Tibial nerve (tissue), 4 donors: ENCODE measurements around the gene NAAA. TPM values are rescaled to one million over a fixed set of nuclear protein-coding genes. Genes with fewer than 3 reads are reported as not detected.

Experiments used
- DNase-seq, 2 donors: peaks; one replicate each; pipeline ENCODE4 v3.0.0-alpha.2; 2019; ENCODE audit warnings: low spot score in 2 of 2
- H3K27ac ChIP-seq, 4 donors: fragments of 200-600 bp; sonication (generic) in 3 of 4; one replicate each; pipeline ENCODE4 v1.5.1; 2017 to 2019; ENCODE audit warnings: mild to moderate bottlenecking in 1 of 4
- H3K27me3 ChIP-seq, 2 donors: fragments of 200-600 bp; sonication (generic) in 1 of 2; one replicate each; pipeline versions ENCODE4 v1.5.1 to v1.6.0; 2017 to 2019
- H3K36me3 ChIP-seq, 3 donors: fragments of 200-600 bp; sonication (generic); one replicate each; pipeline ENCODE4 v1.5.1; 2018 to 2019
- H3K4me1 ChIP-seq, 4 donors: fragments of 200-600 bp; sonication (generic) in 3 of 4; one replicate each; pipeline ENCODE4 v1.5.1; 2017 to 2019
- H3K4me3 ChIP-seq, 4 donors: fragments of 200-600 bp; sonication (generic) in 3 of 4; one replicate each; pipeline ENCODE4 v1.5.1; 2017 to 2019; ENCODE audit warnings: mild to moderate bottlenecking in 1 of 4, moderate library complexity in 1 of 4
- H3K9me3 ChIP-seq, 4 donors: fragments of 200-600 bp; sonication (generic) in 3 of 4; one replicate each; pipeline ENCODE4 v1.5.1; 2017 to 2019
- CTCF ChIP-seq, 5 experiments: fragments of 200-600 bp in 3 of 5; fragments of 450-650 bp in 2 of 5; sonication (generic) in 3 of 5; IDR thresholded peaks; one replicate each; pipeline ENCODE4 v1.5.1; 2016 to 2019; ENCODE audit warnings: antibody characterized with exemption in 5 of 5, mild to moderate bottlenecking in 3 of 5, moderate library complexity in 2 of 5
- EP300 ChIP-seq, 2 donors: sonication (generic); formaldehyde crosslinking; IDR thresholded peaks; one replicate each; pipeline ENCODE4 v1.6.1; 2017; ENCODE audit warnings: antibody characterized with exemption in 2 of 2, mild to moderate bottlenecking in 1 of 2
- POLR2A ChIP-seq, 2 donors: fragments of 450-650 bp; IDR thresholded peaks; one replicate each; pipeline ENCODE4 v1.6.1; 2017; ENCODE audit warnings: antibody characterized with exemption in 2 of 2, mild to moderate bottlenecking in 2 of 2, moderate library complexity in 2 of 2
- WGBS, 2 donors: methylation state at CpG; one replicate each; pipeline ENCODE4 v1.1.5; 2018; 5-methylcytosine and 5-hydroxymethylcytosine counted together
- total RNA-seq, 4 donors: library from RNA; depleted of rRNA; stranded (reverse); fragments of >200 nt; gene quantifications; one replicate each; pipeline ENCODE4 v1.1.0, GENCODE V29; 2016

NAAA gene
- total RNA-seq, 4 donors from 2014 or later: 70.5 to 191 (median 170) TPM

GRCh38 chr4:75904076-75904475 is 36.7 kb downstream of the NAAA start:
- H3K4me3 ChIP-seq: no peak overlapping the region
- DNase-seq: no peak
- TF ChIP-seq CTCF (IDR thresholded peaks at IDR 0.05): no peak
- TF ChIP-seq EP300 (IDR thresholded peaks at IDR 0.05): no peak
- TF ChIP-seq POLR2A (IDR thresholded peaks at IDR 0.05): no peak
- no peaks in the 10 kb centered on the region for H3K4me1 ChIP-seq
- no peaks in the 10 kb centered on the region for H3K9me3 ChIP-seq
- no peaks in the 10 kb centered on the region for H3K36me3 ChIP-seq
- no peak overlapping the region for H3K27ac ChIP-seq
- no peaks in the 10 kb centered on the region for H3K27me3 ChIP-seq
- 89 to 90% methylated on average over 5 of the region's 5 CpGs for WGBS, 2 donors

- H3K4me3 ChIP-seq: no peak within 1 kb of the TSS
Measured at GRCh38 chr4:75902352-75902751, 38.5 kb downstream of the NAAA start, which contains the start of gene PPEF2. PPEF2 (minus strand) TSS chr4:75902452; CDS start chr4:75896325, 6,127 bp downstream.

GRCh38 chr4:75898536-75898935 is 42.3 kb downstream of the NAAA start:
- TF ChIP-seq POLR2A (IDR thresholded peaks at IDR 0.05) (no peak), EP300 (IDR thresholded peaks at IDR 0.05) (no peak), CTCF (IDR thresholded peaks at IDR 0.05) (no peak)
- no peak overlapping the region for H3K27ac ChIP-seq
- H3K27me3 ChIP-seq: no peaks in the 10 kb centered on the region
- H3K4me3 ChIP-seq: no peak overlapping the region
- no peaks in the 10 kb centered on the region for H3K36me3 ChIP-seq
- no peak for DNase-seq
- no peaks in the 10 kb centered on the region for H3K4me1 ChIP-seq
- peaks cover 0 to 4% (median 0%) of the 10 kb centered on the region in 4 donors for H3K9me3 ChIP-seq

More at GRCh38 chr4:75902352-75902751, 38.5 kb downstream of the NAAA start, which contains the start of gene PPEF2:
- no peaks in the 10 kb centered on the region for H3K36me3 ChIP-seq
- no peak for DNase-seq
- 75 to 82% methylated on average over 5 of the region's 5 CpGs for WGBS, 2 donors
- H3K27ac ChIP-seq: no peak within 1 kb of the TSS
- TF ChIP-seq CTCF (IDR thresholded peaks at IDR 0.05): no peak
- no peak for TF ChIP-seq POLR2A (IDR thresholded peaks at IDR 0.05)
- no peak for TF ChIP-seq EP300 (IDR thresholded peaks at IDR 0.05)
- no peaks in the 10 kb centered on the region for H3K27me3 ChIP-seq
- no peaks in the 10 kb centered on the region for H3K4me1 ChIP-seq
- H3K9me3 ChIP-seq: peaks cover 0 to 4% (median 0%) of the 10 kb centered on the region in 4 donors

DNA sequence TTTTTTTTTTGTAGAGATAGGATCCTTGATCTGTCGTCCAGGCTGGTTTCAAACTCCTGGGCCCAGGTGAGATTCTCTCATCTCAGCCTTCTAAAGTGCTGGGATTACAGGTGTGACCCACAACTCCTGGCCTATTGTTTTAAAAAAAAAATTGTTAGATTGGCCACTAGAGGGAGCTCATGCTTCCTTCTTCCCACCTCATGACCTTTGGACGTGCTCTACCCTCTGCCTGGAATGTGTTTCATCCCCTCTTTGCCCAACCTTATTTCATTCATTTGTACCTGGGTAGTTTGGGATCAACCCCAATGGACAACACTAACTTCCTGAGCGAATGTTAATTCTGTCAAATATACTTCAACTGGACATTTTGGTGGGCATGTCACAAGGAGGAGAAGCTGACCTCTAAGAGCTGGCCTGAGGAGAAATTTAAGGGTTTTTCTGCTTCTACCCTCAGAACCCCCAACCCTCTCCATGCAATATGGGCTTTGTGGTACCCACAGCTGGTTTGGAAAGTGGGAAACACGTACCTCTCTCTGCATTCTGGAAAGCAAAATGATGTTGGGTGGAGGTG is 45.0 kb downstream of the NAAA start:
- H3K27me3 ChIP-seq: no peaks in the 10 kb centered on the region
- TF ChIP-seq EP300 (IDR thresholded peaks at IDR 0.05) (no peak), CTCF (IDR thresholded peaks at IDR 0.05) (peak; percentile 15 to 46 (median 27))
- WGBS, 2 donors: 47 to 54% methylated on average over 4 of the region's 4 CpGs
- H3K4me1 ChIP-seq: no peaks in the 10 kb centered on the region
- no peak overlapping the region for H3K27ac ChIP-seq
- no peaks in the 10 kb centered on the region for H3K36me3 ChIP-seq
- H3K4me3 ChIP-seq: no peak overlapping the region
- DNase-seq: no peak
- H3K9me3 ChIP-seq: peaks cover 0 to 4% (median 0%) of the 10 kb centered on the region in 4 donors

GRCh38 chr4:75892508-75892907 is 48.3 kb downstream of the NAAA start:
- Histone ChIP-seq H3K27me3 (no peaks in the 10 kb centered on the region), H3K4me3 (no peak overlapping the region), H3K9me3 (no peaks in the 10 kb centered on the region), H3K4me1 (no peaks in the 10 kb centered on the region), H3K36me3 (no peaks in the 10 kb centered on the region), H3K27ac (no peak overlapping the region)
- DNase-seq: no peak
- TF ChIP-seq EP300 (IDR thresholded peaks at IDR 0.05) (no peak), POLR2A (IDR thresholded peaks at IDR 0.05) (no peak), CTCF (IDR thresholded peaks at IDR 0.05) (no peak)
- 70 to 72% methylated on average over 3 of the region's 3 CpGs for WGBS, 2 donors
